Pancreas (tissue), 10 donors: ENCODE measurements around the gene IFI27L2. TPM values are rescaled to one million over a fixed set of nuclear protein-coding genes. Genes with fewer than 3 reads are reported as not detected.

Source experiments
- ATAC-seq, 4 donors: fragments of 200-7000 bp; cut with Tn5 transposase; one replicate each; pipeline versions ENCODE4 v1.8.0 to v1.9.1; 2020; ENCODE audit warnings: mild to moderate bottlenecking in 4 of 4, moderate library complexity in 4 of 4
- DNase-seq, 6 donors: peaks; one replicate each; pipeline ENCODE4 v3.0.0-alpha.2; 2020
- FAIRE-seq: peaks from 2 replicates; lab custom pipeline; 2012; peaks lifted over from hg19 to GRCh38; lab: Jason Lieb, UNC
- H3K27ac ChIP-seq, 4 donors: fragments of 200-600 bp; sonication (generic); 1 replicate in 3 of 4; 2 replicates in 1 of 4; pipeline versions ENCODE4 v1.5.0 to v1.8.0; 2020
- H3K27me3 ChIP-seq, 4 donors: fragments of 200-600 bp; one replicate each; pipeline ENCODE4 v1.8.0; 2021
- H3K36me3 ChIP-seq, 3 donors: fragments of 200-600 bp; sonication (generic) in 1 of 3; one replicate each; pipeline versions ENCODE4 v1.5.0 to v1.8.0; 2020 to 2021
- H3K4me1 ChIP-seq, 3 donors: fragments of 200-600 bp; one replicate each; pipeline ENCODE4 v1.8.0; 2021
- H3K4me3 ChIP-seq, 4 donors: fragments of 200-600 bp; sonication (generic) in 2 of 4; one replicate each; pipeline versions ENCODE4 v1.5.0 to v1.8.0; 2020 to 2021
- H3K9me3 ChIP-seq, 4 donors: fragments of 200-600 bp; one replicate each; pipeline ENCODE4 v1.8.0; 2021
- CTCF ChIP-seq, 4 donors: fragments of 200-600 bp; sonication (generic) in 3 of 4; IDR thresholded peaks; one replicate each; pipeline versions ENCODE4 v1.5.0 to v1.8.0; 2021; ENCODE audit warnings: antibody characterized with exemption in 4 of 4
- WGBS, 2 donors: extraction: QIAGEN DNeasy Blood & Tissue Kit; methylation state at CpG; one replicate each; pipeline ENCODE4 v1.1.7; 2013; 5-methylcytosine and 5-hydroxymethylcytosine counted together
- intact Hi-C, 3 donors: fragments of 100-400 bp; cut with DNase I; formaldehyde crosslinking; loops; one replicate each; pipeline versions ENCODE4 v1.11.1 to v1.14.2; 2022
- polyA plus RNA-seq, 2 donors: library from polyadenylated mRNA; stranded (reverse); fragments of 200-250 nt; gene quantifications; one replicate each; pipeline ENCODE4 v1.2.3, GENCODE V29; 2013
- total RNA-seq, 6 donors: library from RNA; stranded (reverse); fragmentation: NEBNext Ultra II Directional in 4 of 6; extraction: Animal tissue kit (Norgen Biotek cat#: 25700) in 4 of 6; gene quantifications; one replicate each; pipeline versions ENCODE4 v1.2.1 to v1.2.4, GENCODE V29; 2021 to 2023
- donor health status: healthy with polysubstance abuse.
- donor health status: DM: no; HTN: no; CAD: no; lungs with moderate emphysema.
- donor health status: DM: no; HTN: no; CAD: no.
- donor health status: control.
- donor health status: control.
- donor health status: Bipolar disorder and iron deficiency.
- donor health status: DM: yes; HTN: yes; CAD: no.
- donor health status: DM: no; HTN: no; CAD: no.
- donor health status: DM: no; HTN: no; CAD: no.
- donor health status: DM: yes; HTN: yes; CAD: no.

IFI27L2 gene
- total and polyA plus RNA-seq, 8 donors = 5.4 to 90.7 (median 16.2) TPM

- intact Hi-C loops = no loop called here
- 78 to 88% methylated on average over 18 to 20 of the region's 20 CpGs for WGBS, 2 donors
- no peaks in the 10 kb centered on the region for H3K9me3 ChIP-seq
- ATAC-seq (no peak), FAIRE-seq (no peak), DNase-seq (no peak)
- H3K4me1 ChIP-seq = no peaks in the 10 kb centered on the region
- TF ChIP-seq CTCF (IDR thresholded peaks at IDR 0.05) = no peak
- H3K27me3 ChIP-seq = no peaks in the 10 kb centered on the region
- no peak overlapping the region for H3K27ac ChIP-seq
- peak overlapping the region in 1 of 4 donors; percentile 14 for H3K4me3 ChIP-seq
- no peaks in the 10 kb centered on the region for H3K36me3 ChIP-seq
Measured at GRCh38 chr14:94111276-94112095, 17.9 kb downstream of the IFI27L2 start.

GRCh38 chr14:94110552-94111181 lies 18.7 kb downstream of the IFI27L2 start, which contains the start of gene IFI27:
TSS of gene IFI27 (plus strand) at chr14:94110736.
- ATAC-seq (peak in 2 of 4 donors; percentile 38 to 49), FAIRE-seq (peak; percentile 34), DNase-seq (no peak)
- intact Hi-C loops = no loop called here
- Histone ChIP-seq H3K27me3 (no peaks in the 10 kb centered on the region), H3K27ac (no peak within 1 kb of the TSS), H3K4me1 (no peaks in the 10 kb centered on the region), H3K4me3 (peak within 1 kb of the TSS in 1 of 4 donors; percentile 14), H3K36me3 (no peaks in the 10 kb centered on the region), H3K9me3 (no peaks in the 10 kb centered on the region)
- WGBS, 2 donors = 74 to 81% methylated on average over 14 of the region's 14 CpGs
- TF ChIP-seq CTCF (IDR thresholded peaks at IDR 0.05) = no peak

DNA sequence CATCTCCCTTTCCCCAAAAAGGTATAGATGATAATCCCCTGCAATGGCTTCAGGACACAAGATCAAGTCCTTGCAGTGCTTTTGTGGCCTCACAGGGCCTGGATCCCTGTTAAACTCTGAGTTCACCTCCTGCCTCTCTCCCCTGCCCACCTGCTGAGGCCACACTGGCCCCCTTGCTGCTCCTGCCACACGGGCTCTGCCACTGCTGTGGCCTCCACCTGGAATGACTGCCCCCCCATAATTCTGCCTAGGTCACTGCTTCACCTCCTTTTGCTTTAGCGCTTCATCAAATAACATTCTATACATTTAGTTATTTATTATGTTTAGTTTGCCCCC lies 19.5 kb downstream of the IFI27L2 start:
- Histone ChIP-seq H3K4me1 (no peaks in the 10 kb centered on the region), H3K4me3 (no peak overlapping the region), H3K27ac (no peak overlapping the region), H3K27me3 (no peaks in the 10 kb centered on the region), H3K9me3 (no peaks in the 10 kb centered on the region), H3K36me3 (no peaks in the 10 kb centered on the region)
- intact Hi-C loops = no loop called here
- DNase-seq (no peak), ATAC-seq (no peak), FAIRE-seq (no peak)
- no peak for TF ChIP-seq CTCF (IDR thresholded peaks at IDR 0.05)
- WGBS, 2 donors = 85 to 88% methylated on average over 2 of the region's 2 CpGs

DNA sequence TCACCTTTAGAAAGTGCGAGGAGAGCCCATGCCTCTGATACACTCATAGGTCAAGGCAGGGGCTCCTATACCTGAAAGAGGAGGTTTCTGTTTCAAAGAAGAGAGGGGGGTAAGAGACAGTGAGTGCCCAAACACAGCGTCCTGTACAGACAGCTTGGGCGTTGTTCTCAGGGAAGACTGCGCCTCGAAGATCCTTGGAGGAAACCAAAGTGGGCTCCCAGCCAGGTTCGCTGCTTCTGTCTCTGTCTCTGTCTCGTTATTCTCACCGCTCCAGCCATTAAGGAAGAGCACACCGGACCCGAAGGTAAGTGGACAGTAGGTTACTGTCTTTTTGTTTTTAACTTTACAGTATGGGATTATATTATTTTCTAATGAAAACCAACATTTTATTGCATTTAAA lies 24.7 kb downstream of the IFI27L2 start:
- no peak for TF ChIP-seq CTCF (IDR thresholded peaks at IDR 0.05)
- Histone ChIP-seq H3K27me3 (no peaks in the 10 kb centered on the region), H3K27ac (no peak overlapping the region), H3K4me1 (no peaks in the 10 kb centered on the region), H3K36me3 (no peaks in the 10 kb centered on the region), H3K9me3 (no peaks in the 10 kb centered on the region), H3K4me3 (no peak overlapping the region)
- WGBS, 2 donors = 87 to 92% methylated on average over 10 of the region's 10 CpGs
- FAIRE-seq (no peak), ATAC-seq (no peak), DNase-seq (no peak)
- intact Hi-C loops = no loop called here
